RWPE2 (cell line): ENCODE data around the gene SPATC1L.

ENCODE experiments used
- ATAC-seq: fragments of 200-7000 bp; cut with Tn5 transposase; 3 replicates; pipeline ENCODE4 v1.9.1; 2021; ENCODE audit warnings: low read depth
- DNase-seq: peaks from one replicate; pipeline ENCODE4 v3.0.0-alpha.2; 2020; ENCODE audit warnings: low spot score
- H3K27ac ChIP-seq: fragments of 450-650 bp; 2 replicates; pipeline ENCODE4 v1.5.1; 2017; ENCODE audit warnings: mild to moderate bottlenecking; ENCODE audit not compliant: poor library complexity, severe bottlenecking
- H3K27me3 ChIP-seq: fragments of 250-450 bp; sonication (Bioruptor Pico); 2 replicates; pipeline ENCODE4 v1.5.1; 2021; ENCODE audit warnings: mild to moderate bottlenecking, moderate library complexity; ENCODE audit not compliant: insufficient read depth, poor library complexity, severe bottlenecking
- H3K36me3 ChIP-seq: fragments of 250-450 bp; sonication (Bioruptor Pico); 2 replicates; pipeline ENCODE4 v1.5.1; 2020; ENCODE audit warnings: low read depth, mild to moderate bottlenecking, moderate library complexity
- H3K4me1 ChIP-seq: fragments of 250-450 bp; sonication (Bioruptor Pico); 2 replicates; pipeline ENCODE4 v1.5.1; 2021; ENCODE audit warnings: mild to moderate bottlenecking, moderate library complexity; ENCODE audit not compliant: insufficient read depth, poor library complexity, severe bottlenecking
- H3K4me3 ChIP-seq: fragments of 250-450 bp; sonication (Bioruptor Pico); 2 replicates; pipeline ENCODE4 v1.5.1; 2021; ENCODE audit warnings: mild to moderate bottlenecking, moderate library complexity; ENCODE audit not compliant: severe bottlenecking
- H3K9me3 ChIP-seq: fragments of 250-450 bp; sonication (Bioruptor Pico); 2 replicates; pipeline ENCODE4 v1.5.1; 2021; ENCODE audit warnings: mild to moderate bottlenecking, moderate library complexity; ENCODE audit not compliant: severe bottlenecking
- TF ChIP-seq, protein P1 (sequence below): fragments of 450-650 bp; IDR thresholded peaks from one replicate; pipeline ENCODE4 v1.5.1; 2017; ENCODE audit warnings: mild to moderate bottlenecking, moderate library complexity; ENCODE audit not compliant: poor library complexity, severe bottlenecking

Gene SPATC1L

DNA sequence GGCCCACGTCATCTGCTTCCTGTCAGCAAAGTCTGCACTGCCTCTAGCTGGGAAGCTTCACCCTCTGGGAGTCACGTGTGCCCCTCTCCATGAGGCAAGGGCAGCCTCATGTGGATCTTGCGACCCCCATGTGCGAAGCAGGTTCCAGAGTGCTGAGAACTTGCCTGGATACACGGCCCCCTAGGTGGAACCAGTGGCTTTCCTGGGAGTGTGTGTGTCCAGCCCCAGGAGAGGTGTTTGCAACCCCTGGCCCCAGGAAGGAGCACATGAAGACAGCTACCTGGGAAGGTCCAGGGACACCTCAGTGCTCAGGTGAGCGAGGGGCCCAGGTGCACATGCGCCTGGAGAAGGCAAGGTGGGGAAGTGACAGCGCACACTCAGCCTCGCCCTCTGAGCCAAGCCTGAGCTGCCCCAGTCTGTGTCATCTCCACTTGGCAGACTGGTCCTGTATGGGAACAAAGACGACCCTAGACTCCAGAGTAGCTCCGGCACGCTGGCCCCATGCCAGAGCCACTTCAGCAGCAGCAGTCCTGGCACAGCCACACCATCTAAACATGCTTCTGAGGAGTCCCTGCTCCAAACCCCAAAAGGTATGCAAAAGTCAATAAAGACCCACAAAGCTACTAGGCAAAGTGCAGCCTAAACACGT, 35.5 kb upstream of the SPATC1L start:
- TF ChIP-seq, protein P1, sequence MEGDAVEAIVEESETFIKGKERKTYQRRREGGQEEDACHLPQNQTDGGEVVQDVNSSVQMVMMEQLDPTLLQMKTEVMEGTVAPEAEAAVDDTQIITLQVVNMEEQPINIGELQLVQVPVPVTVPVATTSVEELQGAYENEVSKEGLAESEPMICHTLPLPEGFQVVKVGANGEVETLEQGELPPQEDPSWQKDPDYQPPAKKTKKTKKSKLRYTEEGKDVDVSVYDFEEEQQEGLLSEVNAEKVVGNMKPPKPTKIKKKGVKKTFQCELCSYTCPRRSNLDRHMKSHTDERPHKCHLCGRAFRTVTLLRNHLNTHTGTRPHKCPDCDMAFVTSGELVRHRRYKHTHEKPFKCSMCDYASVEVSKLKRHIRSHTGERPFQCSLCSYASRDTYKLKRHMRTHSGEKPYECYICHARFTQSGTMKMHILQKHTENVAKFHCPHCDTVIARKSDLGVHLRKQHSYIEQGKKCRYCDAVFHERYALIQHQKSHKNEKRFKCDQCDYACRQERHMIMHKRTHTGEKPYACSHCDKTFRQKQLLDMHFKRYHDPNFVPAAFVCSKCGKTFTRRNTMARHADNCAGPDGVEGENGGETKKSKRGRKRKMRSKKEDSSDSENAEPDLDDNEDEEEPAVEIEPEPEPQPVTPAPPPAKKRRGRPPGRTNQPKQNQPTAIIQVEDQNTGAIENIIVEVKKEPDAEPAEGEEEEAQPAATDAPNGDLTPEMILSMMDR, result no peak
- H3K27ac ChIP-seq, result no peak overlapping the region
- no peak for ATAC-seq

DNA sequence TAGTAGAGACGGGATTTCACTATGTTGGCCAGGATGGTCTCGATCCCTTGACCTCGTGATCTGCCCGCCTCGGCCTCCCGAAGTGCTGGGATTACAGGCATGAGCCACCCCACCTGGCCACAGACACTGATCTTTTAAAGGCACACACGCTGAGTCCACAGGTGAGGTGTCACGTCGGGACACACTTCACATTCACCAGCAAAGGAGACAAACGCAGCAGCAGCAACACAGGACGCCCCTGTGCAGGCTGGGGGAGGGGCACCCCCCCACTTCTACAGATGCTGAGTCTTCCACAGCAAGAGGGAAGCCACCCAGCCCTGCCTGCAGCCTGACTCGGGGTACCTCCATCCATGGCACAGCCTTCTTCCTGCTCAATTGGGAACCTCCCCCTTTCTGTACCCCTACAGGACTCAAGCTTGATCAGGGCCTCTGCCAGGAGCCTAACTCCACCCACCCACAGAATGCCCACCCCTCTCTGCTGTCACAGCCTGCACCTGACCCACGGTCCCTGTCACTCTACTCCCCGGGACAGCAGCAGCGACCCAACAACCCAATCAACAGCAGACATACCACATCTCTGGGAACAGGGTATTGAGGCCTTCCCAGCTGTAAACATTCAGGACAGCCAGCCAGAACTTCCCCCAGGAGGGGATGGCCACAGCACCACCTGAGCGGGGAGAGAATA, 34.8 kb upstream of the SPATC1L start:
- no peaks in the 10 kb centered on the region for H3K27me3 ChIP-seq
- ATAC-seq (no peak), DNase-seq (no peak)
- TF ChIP-seq, protein P1, result no peak
- H3K36me3 ChIP-seq, result peaks cover 81% of the 10 kb centered on the region
- H3K4me1 ChIP-seq, result no peaks in the 10 kb centered on the region
- H3K4me3 ChIP-seq, result no peak overlapping the region
- H3K9me3 ChIP-seq, result no peaks in the 10 kb centered on the region
- no peak overlapping the region for H3K27ac ChIP-seq

More for the DNA sequence above, 35.5 kb upstream of the SPATC1L start:
- peaks cover 83% of the 10 kb centered on the region for H3K36me3 ChIP-seq
- H3K4me1 ChIP-seq, result no peaks in the 10 kb centered on the region
- no peak for DNase-seq
- no peaks in the 10 kb centered on the region for H3K9me3 ChIP-seq
- no peaks in the 10 kb centered on the region for H3K27me3 ChIP-seq
- H3K4me3 ChIP-seq, result no peak overlapping the region

DNA sequence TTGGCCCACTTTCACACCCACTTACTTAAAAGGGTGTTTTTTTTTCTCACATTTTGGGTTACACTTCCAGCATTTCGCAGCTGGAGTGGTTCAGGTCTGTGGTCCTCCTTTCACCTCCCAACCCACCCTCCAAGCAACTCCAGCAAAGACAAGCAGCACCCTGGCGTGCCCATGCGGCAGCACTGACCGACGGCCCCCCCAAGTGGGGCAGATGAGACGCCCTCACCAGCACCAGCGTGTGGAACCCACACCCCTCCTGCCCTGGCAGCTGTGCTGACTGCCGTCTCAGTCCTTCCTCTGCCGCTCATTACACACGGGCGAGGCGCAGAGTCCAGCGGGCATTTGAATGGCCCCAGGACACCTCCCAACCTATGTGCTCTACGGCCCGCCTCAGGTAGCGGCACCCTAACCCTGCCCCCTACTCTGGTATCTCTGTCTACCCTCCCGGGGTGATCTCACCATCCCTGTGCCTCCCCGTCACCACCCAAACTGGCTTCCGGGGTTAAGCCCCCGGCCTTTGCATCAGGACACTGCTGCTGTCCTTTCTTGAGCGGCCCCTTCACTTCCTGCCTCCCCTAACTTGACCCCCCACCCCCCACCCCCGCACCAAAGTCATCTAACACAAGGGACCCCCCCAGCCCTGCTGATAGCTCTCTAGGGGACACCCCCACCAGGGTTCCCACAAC, 33.4 kb upstream of the SPATC1L start:
- ATAC-seq (no peak), DNase-seq (peak; percentile 51)
- H3K4me1 ChIP-seq, result no peaks in the 10 kb centered on the region
- no peak overlapping the region for H3K4me3 ChIP-seq
- no peak overlapping the region for H3K27ac ChIP-seq
- peaks cover 78% of the 10 kb centered on the region for H3K36me3 ChIP-seq
- no peaks in the 10 kb centered on the region for H3K9me3 ChIP-seq
- TF ChIP-seq, protein P1, result no peak
- no peaks in the 10 kb centered on the region for H3K27me3 ChIP-seq

DNA sequence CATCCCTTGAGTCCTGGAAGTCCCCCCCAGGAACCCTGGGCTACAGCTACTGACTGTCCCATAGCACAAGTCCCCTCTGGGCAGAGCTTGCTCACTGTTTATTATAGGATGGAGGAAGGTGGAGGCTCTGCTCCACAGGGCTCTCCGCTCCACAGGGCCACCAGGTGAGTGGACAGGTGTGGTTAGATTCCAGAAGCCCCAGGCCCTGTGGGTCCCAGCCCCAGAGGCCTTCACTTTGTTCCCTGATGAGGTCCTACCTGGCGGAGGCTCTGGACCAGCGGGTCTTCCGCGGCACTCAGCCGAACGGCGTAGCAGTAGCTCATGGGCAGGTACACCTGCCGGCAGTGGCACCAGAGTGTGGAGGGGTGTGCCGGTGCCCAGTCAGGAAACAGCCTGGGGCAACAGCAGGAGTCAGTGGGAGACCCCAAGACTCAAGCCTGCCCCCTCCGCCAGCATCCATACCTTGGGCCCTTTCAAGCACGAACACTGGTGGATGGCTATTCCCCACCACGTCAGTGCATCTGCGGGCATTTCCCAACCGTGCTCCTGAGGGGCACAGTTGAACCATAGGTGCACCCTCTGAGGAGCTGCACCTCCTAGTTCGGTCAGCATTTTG, 32.0 kb upstream of the SPATC1L start:
- Histone ChIP-seq H3K4me3 (no peak overlapping the region), H3K36me3 (peaks cover 78% of the 10 kb centered on the region), H3K27ac (no peak overlapping the region), H3K27me3 (no peaks in the 10 kb centered on the region), H3K4me1 (no peaks in the 10 kb centered on the region), H3K9me3 (no peaks in the 10 kb centered on the region)
- TF ChIP-seq, protein P1, result no peak
- DNase-seq, result peak; percentile 60
- ATAC-seq, result no peak
